Measurements from ENCODE around the gene VBP1.

Gene VBP1

GRCh38 chrX:155216179-155216939 is at the start of gene VBP1:
Gene VBP1, plus strand, starts transcription at chrX:155216460. Its CDS starts 23 bp downstream, at chrX:155216483.
- ChIA-PET POLR2A (interaction anchor here (0.7 to 1.7 kb wide), 3 partner anchors 19 to 298 kb away, joined by 3 to 4 read pairs (median 3); no protein-coding TSS in a partner anchor), CTCF (interaction anchor here (0.8 to 1.4 kb wide), 2 partner anchors 10 to 75 kb away, joined by 3 to 6 read pairs; no protein-coding TSS in a partner anchor)
- 0 out of 2 replicates have a peak, but pooled peaks cover 3% of the 10 kb centered on the region for H3K4me1 ChIP-seq (ENCODE audit: control insufficient read depth, insufficient read depth, low read length)
- H3K27ac ChIP-seq (ENCODE audit: extremely low read depth, low read depth, low read length): peak within 1 kb of the TSS; percentile 69
- H3K4me3 ChIP-seq (ENCODE audit: low read depth, low read length): peak within 1 kb of the TSS; percentile 89
- H3K36me3 ChIP-seq (ENCODE audit: control insufficient read depth in 2 of 2, insufficient read depth in 1 of 2, low read length in 2 of 2): peaks cover 11 to 14% of the 10 kb centered on the region in 2 experiments
- H3K9me3 ChIP-seq (ENCODE audit: control insufficient read depth, insufficient read depth, low read depth, low read length): no peaks in the 10 kb centered on the region
- TF ChIP-seq ZNF510 (tag by site-specific recombination; IDR thresholded peaks at IDR 0.05; ENCODE audit: insufficient replicate concordance) (no peak), ZNF621 (tag by site-specific recombination; IDR thresholded peaks at IDR 0.05) (no peak), ZNF549 (tag by site-specific recombination; IDR thresholded peaks at IDR 0.05) (no peak), ZNF202 (tag by site-specific recombination; IDR thresholded peaks at IDR 0.05; ENCODE audit: borderline replicate concordance) (no peak), KLF10 (tag by site-specific recombination; IDR thresholded peaks at IDR 0.05) (peak; percentile 57; the same call in 1 of the 2 replicates), ZNF623 (tag by site-specific recombination; IDR thresholded peaks at IDR 0.05) (no peak), PRDM6 (tag by site-specific recombination; IDR thresholded peaks at IDR 0.05) (no peak), PATZ1 (tag by site-specific recombination; IDR thresholded peaks at IDR 0.05) (peak; percentile 20; the same call in 1 of the 2 replicates), ZNF16 (tag by site-specific recombination; IDR thresholded peaks at IDR 0.05; ENCODE audit: low read depth) (no peak), ZNF121 (tag by site-specific recombination; IDR thresholded peaks at IDR 0.05) (no peak), ZBTB17 (tag by site-specific recombination; IDR thresholded peaks at IDR 0.05) (peak; percentile 16; the same call in 1 of the 2 replicates), ZBTB11 (tag by site-specific recombination; conservative IDR thresholded peaks at IDR 0.05; ENCODE audit: low read depth) (peak; percentile 28; the same call in 1 of the 2 replicates), ZNF555 (tag by site-specific recombination; conservative IDR thresholded peaks at IDR 0.05) (no peak), MZF1 (tag by site-specific recombination; IDR thresholded peaks at IDR 0.05; ENCODE audit: borderline replicate concordance) (no peak), ZFP37 (tag by site-specific recombination; IDR thresholded peaks at IDR 0.05) (no peak), ZSCAN18 (tag by site-specific recombination; IDR thresholded peaks at IDR 0.05) (no peak), ZNF747 (tag by site-specific recombination; IDR thresholded peaks at IDR 0.05) (no peak), ZNF324 (tag by site-specific recombination; IDR thresholded peaks at IDR 0.05) (no peak), INSM2 (tag by site-specific recombination; IDR thresholded peaks at IDR 0.05) (no peak), SP2 (tag by site-specific recombination; IDR thresholded peaks at IDR 0.05) (peak; percentile 96), YY1 (tag by site-specific recombination; IDR thresholded peaks at IDR 0.05) (peak; percentile 89), ZBTB48 (tag by site-specific recombination; IDR thresholded peaks at IDR 0.05) (no peak), ZNF571 (tag by site-specific recombination; IDR thresholded peaks at IDR 0.05) (no peak), SP7 (tag by site-specific recombination; IDR thresholded peaks at IDR 0.05) (0 out of 2 replicates have a peak, but pooled peaks have one; percentile 26), OVOL3 (tag by site-specific recombination; IDR thresholded peaks at IDR 0.05) (no peak)
